NCI-H1048 (cell line): ENCODE measurements around the gene MAP2.
A peak's percentile ranks its signal among the peaks of the same experiment; 100 is the strongest.

Experiments
- DNase-seq: peaks from one replicate; lab custom pipeline; 2025; lab: John Stamatoyannopoulos, UW

The MAP2 gene

GRCh38 chr2:209423562-209424198 lies at the start of gene MAP2:
Gene MAP2, plus strand, starts transcription at chr2:209424047. Its CDS starts 229,124 bp downstream, at chr2:209653171.
- peak; percentile 80 for DNase-seq

GRCh38 chr2:209376686-209377085 lies 47.2 kb upstream of the MAP2 start:
- DNase-seq: no peak

GRCh38 chr2:209380293-209380692 lies 43.6 kb upstream of the MAP2 start:
- no peak for DNase-seq

- DNase-seq: no peak
Measured at GRCh38 chr2:209381091-209381490, 42.8 kb upstream of the MAP2 start.

- DNase-seq: no peak
Measured at GRCh38 chr2:209382775-209383174, 41.1 kb upstream of the MAP2 start.

GRCh38 chr2:209383212-209383611 lies 40.6 kb upstream of the MAP2 start:
- no peak for DNase-seq

- no peak for DNase-seq
Measured at GRCh38 chr2:209387389-209387788, 36.5 kb upstream of the MAP2 start.

- DNase-seq: no peak
Measured at GRCh38 chr2:209388446-209389037, 35.3 kb upstream of the MAP2 start.

GRCh38 chr2:209389171-209389618 lies 34.7 kb upstream of the MAP2 start:
- no peak for DNase-seq

GRCh38 chr2:209390839-209391238 lies 33.0 kb upstream of the MAP2 start:
- no peak for DNase-seq

GRCh38 chr2:209391776-209392401 lies 32.0 kb upstream of the MAP2 start:
- DNase-seq: no peak

- DNase-seq: no peak
Measured at GRCh38 chr2:209395229-209395628, 28.6 kb upstream of the MAP2 start.

- DNase-seq: no peak
Measured at GRCh38 chr2:209395652-209396051, 28.2 kb upstream of the MAP2 start.

- no peak for DNase-seq
Measured at GRCh38 chr2:209398463-209398862, 25.4 kb upstream of the MAP2 start.

GRCh38 chr2:209401788-209402187 lies 22.1 kb upstream of the MAP2 start:
- DNase-seq: no peak

GRCh38 chr2:209411296-209411695 lies 12.6 kb upstream of the MAP2 start:
- DNase-seq: no peak

GRCh38 chr2:209411718-209412117 lies 12.1 kb upstream of the MAP2 start:
- no peak for DNase-seq

- DNase-seq: no peak
Measured at GRCh38 chr2:209413311-209414014, 10.4 kb upstream of the MAP2 start.

GRCh38 chr2:209416913-209417312 lies 6.9 kb upstream of the MAP2 start:
- no peak for DNase-seq

- no peak for DNase-seq
Measured at GRCh38 chr2:209422191-209422754, 1.6 kb upstream of the MAP2 start.

GRCh38 chr2:209424199-209424701 lies 403 bp downstream of the MAP2 start:
- DNase-seq: no peak

- DNase-seq: peak; percentile 33
Measured at GRCh38 chr2:209424781-209425470, 1.1 kb downstream of the MAP2 start.
